WTC11 (cell line): ENCODE measurements around the gene KCNT2. TPM values are rescaled to one million over a fixed set of nuclear protein-coding genes. Genes with fewer than 3 reads are reported as not detected.

ENCODE experiments used
- ATAC-seq: fragments of 200-7000 bp; cut with Tn5 transposase; 2 replicates; pipeline ENCODE4 v1.10.0; 2021; ENCODE audit warnings: mild to moderate bottlenecking, moderate library complexity
- CTCF ChIA-PET: fragments of 300-600 bp; sonication (Branson Sonifier 250); formaldehyde crosslinking; loops from one replicate; lab custom pipeline; 2021; ENCODE audit warnings: antibody characterized with exemption; lab: Charles Lee
- POLR2A ChIA-PET: fragments of 350-600 bp; sonication (Branson Sonifier 250); formaldehyde crosslinking; loops from one replicate; lab custom pipeline; 2021; ENCODE audit warnings: antibody characterized with exemption; lab: Charles Lee
- DNase-seq: peaks from one replicate; pipeline ENCODE4 v3.0.0; 2021; ENCODE audit warnings: low spot score
- H3K27ac Mint-ChIP-seq: 2 replicates; pipeline ENCODE4 v1.8.0; 2021; ENCODE audit warnings: mixed read lengths
- H3K27me3 Mint-ChIP-seq: 2 replicates; pipeline ENCODE4 v1.8.0; 2021; ENCODE audit warnings: low read depth, mild to moderate bottlenecking, moderate library complexity, mixed read lengths
- H3K36me3 Mint-ChIP-seq: 2 replicates; pipeline ENCODE4 v1.8.0; 2021; ENCODE audit warnings: mixed read lengths
- H3K4me1 Mint-ChIP-seq: 2 replicates; pipeline ENCODE4 v1.8.0; 2022; ENCODE audit warnings: mixed read lengths
- H3K4me3 Mint-ChIP-seq: 2 replicates; pipeline ENCODE4 v1.8.0; 2021; ENCODE audit warnings: mild to moderate bottlenecking, moderate library complexity, mixed read lengths
- H3K9me3 Mint-ChIP-seq: 2 replicates; pipeline ENCODE4 v1.8.0; 2021; ENCODE audit warnings: mixed read lengths
- AR ChIP-seq: fragments of 250-450 bp; sonication (Bioruptor Pico); IDR thresholded peaks from 2 replicates; pipeline ENCODE4 v1.9.0; 2021; ENCODE audit warnings: mild to moderate bottlenecking
- ARID4B ChIP-seq: sonication (generic); formaldehyde crosslinking; IDR thresholded peaks from 2 replicates; pipeline ENCODE4 v1.8.0; 2023; ENCODE audit warnings: missing genetic modification reagents, mild to moderate bottlenecking, borderline replicate concordance
- CDX4 ChIP-seq: fragments of 250-450 bp; sonication (Bioruptor Pico); IDR thresholded peaks from 2 replicates; pipeline ENCODE4 v1.9.0; 2021; ENCODE audit warnings: moderate library complexity, mild to moderate bottlenecking, inconsistent platforms, borderline replicate concordance
- ERG ChIP-seq: fragments of 250-450 bp; sonication (Bioruptor Pico); IDR thresholded peaks from 2 replicates; pipeline ENCODE4 v1.8.0; 2021; ENCODE audit warnings: mild to moderate bottlenecking
- FOXJ3 ChIP-seq: sonication (generic); formaldehyde crosslinking; IDR thresholded peaks from 2 replicates; pipeline ENCODE4 v1.9.0; 2021; ENCODE audit warnings: missing genetic modification reagents, mild to moderate bottlenecking, borderline replicate concordance
- FOXP1 ChIP-seq: sonication (generic); formaldehyde crosslinking; IDR thresholded peaks from 2 replicates; pipeline ENCODE4 v1.8.0; 2022; ENCODE audit warnings: missing genetic modification reagents, mild to moderate bottlenecking, moderate library complexity, borderline replicate concordance
- GABPB1 ChIP-seq: sonication (generic); formaldehyde crosslinking; IDR thresholded peaks from 2 replicates; pipeline ENCODE4 v1.8.1; 2023; ENCODE audit warnings: mild to moderate bottlenecking, missing genetic modification reagents
- GRHL2 ChIP-seq: fragments of 250-450 bp; sonication (Bioruptor Pico); IDR thresholded peaks from 2 replicates; pipeline ENCODE4 v1.8.0; 2022; ENCODE audit warnings: mild to moderate bottlenecking, moderate library complexity; ENCODE audit not compliant: insufficient replicate concordance, severe bottlenecking
- MLX ChIP-seq: sonication (generic); formaldehyde crosslinking; IDR thresholded peaks from 2 replicates; pipeline ENCODE4 v1.8.1; 2023; ENCODE audit warnings: mild to moderate bottlenecking, missing genetic modification reagents, moderate library complexity
- NFYB ChIP-seq: sonication (generic); formaldehyde crosslinking; conservative IDR thresholded peaks from 2 replicates; pipeline ENCODE4 v1.8.0; 2022; ENCODE audit warnings: low read depth, missing genetic modification reagents
- NR2C2 ChIP-seq: sonication (generic); formaldehyde crosslinking; IDR thresholded peaks from 2 replicates; pipeline ENCODE4 v1.8.0; 2022; ENCODE audit warnings: mild to moderate bottlenecking, missing genetic modification reagents
- SMAD3 ChIP-seq: sonication (generic); formaldehyde crosslinking; IDR thresholded peaks from 2 replicates; pipeline ENCODE4 v1.8.0; 2022; ENCODE audit warnings: missing genetic modification reagents, mild to moderate bottlenecking, borderline replicate concordance
- SP1 ChIP-seq: sonication (generic); formaldehyde crosslinking; conservative IDR thresholded peaks from 2 replicates; pipeline ENCODE4 v1.8.1; 2022; ENCODE audit warnings: missing genetic modification reagents
- TEAD4 ChIP-seq: sonication (generic); formaldehyde crosslinking; IDR thresholded peaks from 2 replicates; pipeline ENCODE4 v1.8.0; 2022; ENCODE audit warnings: mild to moderate bottlenecking, missing genetic modification reagents
- TP53 ChIP-seq: sonication (generic); formaldehyde crosslinking; IDR thresholded peaks from 2 replicates; pipeline ENCODE4 v1.8.1; 2023; ENCODE audit warnings: mild to moderate bottlenecking, missing genetic modification reagents
- USF1 ChIP-seq: sonication (generic); formaldehyde crosslinking; IDR thresholded peaks from 2 replicates; pipeline ENCODE4 v1.8.0; 2022; ENCODE audit warnings: mild to moderate bottlenecking, missing genetic modification reagents
- ZMAT4 ChIP-seq: fragments of 250-450 bp; sonication (Bioruptor Pico); IDR thresholded peaks from 2 replicates; pipeline ENCODE4 v1.9.0; 2021; ENCODE audit warnings: mild to moderate bottlenecking
- ZNF219 ChIP-seq: sonication (generic); formaldehyde crosslinking; IDR thresholded peaks from 2 replicates; pipeline ENCODE4 v1.8.0; 2023; ENCODE audit warnings: missing genetic modification reagents, mild to moderate bottlenecking, borderline replicate concordance
- ZNF396 ChIP-seq: fragments of 250-450 bp; sonication (Bioruptor Pico); IDR thresholded peaks from 2 replicates; pipeline ENCODE4 v1.8.0; 2021; ENCODE audit warnings: mild to moderate bottlenecking, moderate library complexity, borderline replicate concordance
- ZNF423 ChIP-seq: fragments of 250-450 bp; sonication (Bioruptor Pico); IDR thresholded peaks from 2 replicates; pipeline ENCODE4 v2.1.2; 2022; ENCODE audit warnings: mild to moderate bottlenecking, moderate library complexity
- ZSCAN18 ChIP-seq: fragments of 250-450 bp; sonication (Bioruptor Pico); IDR thresholded peaks from 2 replicates; pipeline ENCODE4 v2.1.2; 2022; ENCODE audit warnings: mild to moderate bottlenecking, moderate library complexity
- total RNA-seq: library from RNA; stranded (reverse); gene quantifications from 3 replicates; pipeline ENCODE4 v1.2.3, GENCODE V29; 2021

The KCNT2 gene
- total RNA-seq, 1 experiment from 2014 or later, result 11.6 TPM

GRCh38 chr1:196445775-196446174, 162.5 kb downstream of the KCNT2 start:
- Mint-ChIP-seq H3K4me1 (peaks cover 22% of the 10 kb centered on the region), H3K27me3 (no peaks in the 10 kb centered on the region), H3K36me3 (no peaks in the 10 kb centered on the region), H3K9me3 (no peaks in the 10 kb centered on the region), H3K4me3 (no peak overlapping the region), H3K27ac (no peak overlapping the region)
- DNase-seq, result no peak
- ATAC-seq, result no peak
- ChIA-PET CTCF (no interaction called here), POLR2A (no interaction called here)
- no peak for TF ChIP-seq NR2C2 (CRISPR knock-in tag)
- no peak for TF ChIP-seq ZNF219
- no peak for TF ChIP-seq SP1
- no peak for TF ChIP-seq GABPB1 (CRISPR knock-in tag)
- no peak for TF ChIP-seq NFYB (CRISPR knock-in tag)
- TF ChIP-seq AR (CRISPR knock-in tag), result no peak

- H3K27ac Mint-ChIP-seq, result no peak overlapping the region
- ATAC-seq, result no peak
- no peak overlapping the region for H3K4me3 Mint-ChIP-seq
- H3K4me1 Mint-ChIP-seq, result peaks cover 12% of the 10 kb centered on the region
- DNase-seq, result no peak
- H3K27me3 Mint-ChIP-seq, result no peaks in the 10 kb centered on the region
- no peaks in the 10 kb centered on the region for H3K9me3 Mint-ChIP-seq
- ChIA-PET CTCF (no interaction called here), POLR2A (no interaction called here)
- H3K36me3 Mint-ChIP-seq, result no peaks in the 10 kb centered on the region
- no peak for TF ChIP-seq MLX
- no peak for TF ChIP-seq CDX4
- TF ChIP-seq ARID4B (CRISPR knock-in tag), result no peak
- TF ChIP-seq ZNF396 (CRISPR knock-in tag), result no peak
- TF ChIP-seq ZSCAN18 (CRISPR knock-in tag), result no peak
- TF ChIP-seq GRHL2 (CRISPR knock-in tag), result no peak
- no peak for TF ChIP-seq ZMAT4 (CRISPR knock-in tag)
- TF ChIP-seq USF1 (CRISPR knock-in tag), result no peak
- TF ChIP-seq TEAD4 (CRISPR knock-in tag), result no peak
- TF ChIP-seq GABPB1 (CRISPR knock-in tag), result no peak
- TF ChIP-seq FOXJ3, result no peak
- no peak for TF ChIP-seq FOXP1 (CRISPR knock-in tag)
- no peak for TF ChIP-seq ZNF423
- no peak for TF ChIP-seq TP53 (CRISPR knock-in tag)
- no peak for TF ChIP-seq SMAD3 (CRISPR knock-in tag)
- no peak for TF ChIP-seq ERG (CRISPR knock-in tag)
- TF ChIP-seq, all 79 proteins: peak for 0
Observed at GRCh38 chr1:196444634-196445033, 163.6 kb downstream of the KCNT2 start.
